K562 (cell line): ENCODE measurements around the gene IRF9. TPM values are rescaled to one million over a fixed set of nuclear protein-coding genes. Genes with fewer than 3 reads are reported as not detected.

Experiments
- ATAC-seq: fragments of 200-7000 bp; cut with Tn5 transposase; 3 replicates; pipeline ENCODE4 v1.9.1; 2020; ENCODE audit warnings: moderate library complexity
- BruUV-seq: library from RNA; stranded (reverse); fragments of 400-500 nt; replicated peaks from 2 replicates; lab custom pipeline; 2021; lab: Mats Ljungman, UMichigan
- CTCF ChIA-PET: fragments of 300-600 bp; formaldehyde crosslinking; extraction: SDS; loops from one replicate; lab custom pipeline; 2021; ENCODE audit warnings: low intra/inter-chr PET ratio; lab: Yijun Ruan, JAX
- POLR2A ChIA-PET: fragments of 300-600, 350-650 bp; sonication (Branson Sonifier 250); formaldehyde crosslinking; extraction: SDS; loops from one replicate; lab custom pipeline; 2021; ENCODE audit warnings: antibody characterized with exemption, inconsistent platforms; lab: Yijun Ruan, JAX
- DNase-seq, 4 experiments: peaks; one replicate each; pipeline versions ENCODE4 v3.0.0 to v3.0.0-alpha.2; 2011 to 2018; ENCODE audit warnings: low spot score in 3 of 4, mixed read lengths in 3 of 4; ENCODE audit errors: extremely low read depth in 1 of 4
- FAIRE-seq: peaks from 2 replicates; lab custom pipeline; 2011; peaks lifted over from hg19 to GRCh38; lab: Jason Lieb, UNC
- H2AFZ ChIP-seq: 2 replicates; pipeline ENCODE4 v1.6.0; 2011; ENCODE audit warnings: low read depth, low read length, control low read depth, inconsistent platforms
- H3K27ac ChIP-seq: fragments of 200-600 bp; 3 replicates; pipeline ENCODE4 v1.8.0; 2011; ENCODE audit warnings: low read depth, mild to moderate bottlenecking, control low read depth, inconsistent platforms, low read length, moderate library complexity, mixed read lengths; ENCODE audit errors: extremely low read depth
- H3K27me3 ChIP-seq, 2 experiments: fragments of 300-600 bp in 1 of 2; 2 replicates in 1 of 2; 3 replicates in 1 of 2; pipeline versions ENCODE4 v1.6.0 to v1.8.0; 2011; ENCODE audit warnings: inconsistent platforms in 2 of 2, low read length in 2 of 2, mild to moderate bottlenecking in 1 of 2, mixed read lengths in 1 of 2, moderate library complexity in 1 of 2; ENCODE audit not compliant: control insufficient read depth in 2 of 2, insufficient read depth in 2 of 2
- H3K36me3 ChIP-seq: fragments of 300-600 bp; 3 replicates; pipeline ENCODE4 v1.8.0; 2011; ENCODE audit warnings: mild to moderate bottlenecking, low read length, inconsistent platforms; ENCODE audit not compliant: control insufficient read depth, insufficient read depth
- H3K4me1 ChIP-seq, 2 experiments: fragments of 200-600 bp in 1 of 2; replicated peaks in 1 of 2; 2 replicates in 1 of 2; 3 replicates in 1 of 2; pipeline versions ENCODE4 v1.5.1 to v1.8.0; 2011; ENCODE audit warnings: inconsistent platforms in 2 of 2, low read length in 2 of 2, mild to moderate bottlenecking in 1 of 2, mixed read lengths in 1 of 2, moderate library complexity in 1 of 2; ENCODE audit not compliant: control insufficient read depth in 2 of 2, insufficient read depth in 2 of 2
- H3K4me2 ChIP-seq: 2 replicates; pipeline ENCODE4 v1.6.1; 2011; ENCODE audit warnings: low read length, control low read depth, inconsistent platforms, mixed read lengths; ENCODE audit not compliant: insufficient read depth
- H3K4me3 ChIP-seq: fragments of 200-600 bp; sonication (generic), shearing (Covaris generic); 2 replicates; pipeline ENCODE4 v1.5.1; 2016; ENCODE audit warnings: control low read depth, inconsistent platforms
- H3K79me2 ChIP-seq: fragments of 200-600 bp; 3 replicates; pipeline ENCODE4 v1.8.0; 2011; ENCODE audit warnings: low read length, inconsistent platforms; ENCODE audit not compliant: control insufficient read depth, insufficient read depth
- H3K9ac ChIP-seq, 2 experiments: 2 replicates each; pipeline versions ENCODE4 v1.6.0 to v1.6.1; 2011; ENCODE audit warnings: low read depth in 2 of 2, low read length in 2 of 2, control low read depth in 1 of 2, inconsistent platforms in 1 of 2, mild to moderate bottlenecking in 1 of 2, mixed read lengths in 1 of 2; ENCODE audit not compliant: insufficient read depth in 1 of 2
- H3K9me1 ChIP-seq: one replicate; pipeline ENCODE4 v1.6.0; 2011; ENCODE audit warnings: inconsistent platforms, mild to moderate bottlenecking, low read length, moderate library complexity; ENCODE audit not compliant: control insufficient read depth, insufficient read depth
- H3K9me3 ChIP-seq: replicated peaks from 2 replicates; pipeline ENCODE4 v1.5.1; 2011; ENCODE audit warnings: low read depth, low read length, inconsistent platforms; ENCODE audit not compliant: control insufficient read depth, insufficient read depth
- H4K20me1 ChIP-seq: replicated peaks from 2 replicates; pipeline ENCODE4 v1.6.1; 2011; ENCODE audit warnings: low read length, inconsistent platforms, mixed read lengths; ENCODE audit not compliant: control insufficient read depth, insufficient read depth
- ARID1B ChIP-seq: fragments of 450-650 bp; IDR thresholded peaks from 2 replicates; pipeline ENCODE4 v1.6.1; 2016; ENCODE audit warnings: antibody characterized with exemption, mild to moderate bottlenecking, inconsistent platforms
- BRCA1 ChIP-seq, 2 experiments: fragments of 450-650 bp in 1 of 2; sonication (generic) in 1 of 2; formaldehyde crosslinking in 1 of 2; IDR thresholded peaks; 2 replicates each; pipeline versions ENCODE4 v1.5.0 to v1.6.1; 2017 to 2020; ENCODE audit warnings: mild to moderate bottlenecking in 1 of 2, missing genetic modification reagents in 1 of 2
- CGGBP1 ChIP-seq: fragments of 250-450 bp; sonication (Bioruptor Pico); IDR thresholded peaks from 2 replicates; pipeline ENCODE4 v1.9.0; 2021; ENCODE audit warnings: mild to moderate bottlenecking
- ETS1 ChIP-seq: conservative IDR thresholded peaks from 2 replicates; pipeline ENCODE4 v1.6.1; 2011; ENCODE audit warnings: low read depth, mild to moderate bottlenecking, low read length; ENCODE audit not compliant: control insufficient read depth
- GABPB1 ChIP-seq: sonication (generic); formaldehyde crosslinking; IDR thresholded peaks from 2 replicates; pipeline ENCODE4 v1.8.0; 2022; ENCODE audit warnings: mild to moderate bottlenecking, missing genetic modification reagents
- MXD1 ChIP-seq: fragments of 250-450 bp; sonication (Bioruptor Pico); IDR thresholded peaks from 2 replicates; pipeline ENCODE4 v1.8.0; 2021; ENCODE audit warnings: borderline replicate concordance, mild to moderate bottlenecking, moderate library complexity; ENCODE audit not compliant: poor library complexity, severe bottlenecking
- NEUROD1 ChIP-seq: fragments of 150-350 bp; IDR thresholded peaks from 2 replicates; pipeline ENCODE4 v1.6.1; 2014; ENCODE audit warnings: borderline replicate concordance, low read length, low read depth; ENCODE audit not compliant: partially characterized antibody
- NONO ChIP-seq, 2 experiments: fragments of 200-400 bp in 1 of 2; fragments of 450-650 bp in 1 of 2; formaldehyde crosslinking in 1 of 2; IDR thresholded peaks; 2 replicates each; pipeline ENCODE4 v1.6.1; 2017; ENCODE audit warnings: low read depth in 2 of 2, mild to moderate bottlenecking in 2 of 2, moderate library complexity in 2 of 2, low read length in 1 of 2
- RBM17 ChIP-seq: fragments of 200-400 bp; formaldehyde crosslinking; IDR thresholded peaks from 2 replicates; pipeline ENCODE4 v1.6.1; 2017; ENCODE audit warnings: low read depth, mild to moderate bottlenecking, low read length, borderline replicate concordance
- SIN3B ChIP-seq: fragments of 450-650 bp; IDR thresholded peaks from 2 replicates; pipeline ENCODE4 v1.6.1; 2017; ENCODE audit warnings: low read depth, mild to moderate bottlenecking, moderate library complexity
- TRIM28 ChIP-seq: fragments of 450-650 bp; IDR thresholded peaks from 2 replicates; pipeline ENCODE4 v1.6.1; 2017
- ZFP91 ChIP-seq: sonication (generic); formaldehyde crosslinking; IDR thresholded peaks from 2 replicates; pipeline ENCODE4 v1.8.0; 2022; ENCODE audit warnings: mild to moderate bottlenecking, missing genetic modification reagents
- WGBS: fragments of 100-300 bp; shearing (Covaris generic); methylation state at CpG from one replicate; pipeline ENCODE4 v1.1.6; 2016; ENCODE audit warnings: low coverage, mixed read lengths; ENCODE audit not compliant: insufficient coverage; ENCODE audit errors: missing lambda C conversion rate; 5-methylcytosine and 5-hydroxymethylcytosine counted together
- in situ Hi-C: fragments of 300-500 bp; cut with MboI; formaldehyde crosslinking; loops from 4 replicates; pipeline ENCODE4 v1.15.0; 2018; ENCODE audit warnings: inconsistent platforms, mixed read lengths
- intact Hi-C: fragments of 100-400 bp; cut with micrococcal nuclease; formaldehyde crosslinking; loops from 2 replicates; pipeline ENCODE4 v1.14.2; 2022
- polyA plus RNA-seq, 8 experiments: library from polyadenylated mRNA; depleted of rRNA in 4 of 8; stranded (reverse) in 5 of 8; unstranded in 3 of 8; fragments of >200 nt; fragmentation: Nextera tagmentation in 2 of 8; fragmentation: Illumina TruSeq in 1 of 8; extraction: Ambion mirVana in 2 of 8; extraction: Trizol in 1 of 8; gene quantifications; 2 replicates each; pipeline versions ENCODE4 v1.2.1 to v1.2.3, GENCODE V29; 2011 to 2014; ENCODE audit warnings: inconsistent platforms in 1 of 8, missing spikeins in 1 of 8
- total RNA-seq, 7 experiments: library from RNA; depleted of rRNA in 6 of 7; stranded (reverse); fragments of >200 nt in 6 of 7; fragmentation: Illumina TruSeq in 2 of 7; extraction: Trizol in 2 of 7; gene quantifications; 2 replicates each; pipeline versions ENCODE4 v1.2.1 to v1.2.3, GENCODE V29; 2011 to 2021; ENCODE audit warnings: low replicate concordance in 1 of 7

IRF9 gene
- total and polyA plus RNA-seq, 9 of the 15 experiments (the other 6 are each of a cell fraction or from before 2014, with no cell fraction given): 0.79 to 14.8 (median 6.1) TPM

- Histone ChIP-seq H3K27ac (no peak overlapping the region; the same call in 2 of the 3 replicates), H3K36me3 (peaks cover 66% of the 10 kb centered on the region; the same call in 2 of the 3 replicates), H3K79me2 (peaks cover 30% of the 10 kb centered on the region)
These were observed 28.4 kb downstream of the IRF9 start for GRCh38 chr14:24189460-24189859.

More at GRCh38 chr14:24189460-24189859, 28.4 kb downstream of the IRF9 start:
- H3K9ac ChIP-seq: no peak overlapping the region; a peak in 1 of 4 replicates
- DNase-seq (no peak), ATAC-seq (no peak), FAIRE-seq (no peak)
- in situ Hi-C loops: no loop called here
- 81% methylated on average over 7 of the region's 9 CpGs for WGBS
- peaks cover 3% of the 10 kb centered on the region for H3K9me1 ChIP-seq
- intact Hi-C loops: no loop called here
- no peaks in the 10 kb centered on the region for H3K9me3 ChIP-seq
- peaks cover 1 to 21% of the 10 kb centered on the region in 2 experiments; a peak in 3 of 5 replicates for H3K4me1 ChIP-seq
- TF ChIP-seq ETS1 (no peak), MXD1 (CRISPR knock-in tag) (no peak), SIN3B (no peak), TRIM28 (no peak), ARID1B (no peak), CGGBP1 (CRISPR knock-in tag) (no peak), NEUROD1 (no peak), ZFP91 (CRISPR knock-in tag) (no peak), NONO (IDR thresholded peaks at IDR 0.05; ENCODE audit: low read depth in 2 of 2, low read length in 1 of 2) (no peak), GABPB1 (no peak), RBM17 (no peak), BRCA1 (IDR thresholded peaks at IDR 0.05) (no peak), BRCA1 (CRISPR knock-in tag; IDR thresholded peaks at IDR 0.05) (no peak)
- peaks cover 9% of the 10 kb centered on the region; the same call in 1 of the 2 replicates for H4K20me1 ChIP-seq
- H3K4me2 ChIP-seq: peak overlapping the region; percentile 87
- BruUV-seq: no TSS peak
- POLR2A ChIA-PET: interaction anchor here (0.6 to 1.3 kb wide), 9 partner anchors 10 to 111 kb away, joined by 3 to 9 read pairs (median 3); partner anchors contain the start of genes DHRS1, IRF9, NOP9 and TINF2
- H3K27me3 ChIP-seq: no peaks in the 10 kb centered on the region
- H2AFZ ChIP-seq: no peak overlapping the region
- H3K4me3 ChIP-seq: no peak overlapping the region
- CTCF ChIA-PET: no interaction called here
